DMS79 (cell line): ENCODE data around the gene ARMCX1.
"Not testable (repeated sequence)": the region's sequence is repeated elsewhere in the genome, so short reads cannot be mapped to it uniquely, and the experiment has no call there.

Experiments used
- DNase-seq: peaks from one replicate; lab custom pipeline; 2025; lab: John Stamatoyannopoulos, UW

ARMCX1 gene

DNA sequence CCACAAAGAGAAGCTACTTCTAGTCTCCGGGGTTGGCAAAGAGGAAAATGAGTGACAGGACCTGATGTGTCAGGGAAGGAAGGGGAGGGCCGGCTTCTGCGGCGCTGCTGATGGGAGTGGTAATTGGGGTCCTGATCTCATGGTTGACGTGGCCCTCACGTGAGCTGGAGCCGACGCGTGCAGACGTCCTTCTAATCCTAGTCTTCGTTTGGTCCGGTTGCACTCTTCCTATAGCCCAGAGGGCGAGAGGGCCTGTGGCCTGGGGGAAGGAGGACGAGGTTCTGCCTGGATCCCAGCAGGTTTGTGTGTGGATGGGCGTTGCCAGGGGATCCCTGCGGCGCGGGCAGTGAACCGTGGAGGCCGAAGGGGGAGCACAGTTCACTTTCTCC, at the start of gene ARMCX1:
ARMCX1 (plus strand) TSS at position 186 of the 389 bp plus-strand sequence. CDS start 2,384 bp downstream, outside the sequence.
- peak; percentile 59 for DNase-seq

DNA sequence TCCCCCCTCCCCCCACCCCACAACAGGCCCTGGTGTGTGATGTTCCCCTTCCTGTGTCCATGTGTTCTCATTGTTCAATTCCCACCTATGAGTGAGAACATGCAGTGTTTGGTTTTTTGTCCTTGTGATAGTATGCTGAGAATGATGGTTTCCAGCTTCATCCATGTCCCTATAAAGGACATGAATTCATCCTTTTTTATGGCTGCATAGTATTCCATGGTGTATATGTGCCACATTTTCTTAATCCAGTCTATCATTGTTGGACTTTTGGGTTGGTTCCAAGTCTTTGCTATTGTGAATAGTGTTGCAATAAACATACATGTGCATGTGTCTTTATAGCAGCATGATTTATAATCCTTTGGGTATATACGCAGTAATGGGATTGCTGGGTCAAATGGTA, 47.4 kb upstream of the ARMCX1 start:
- not testable (repeated sequence) for DNase-seq

DNA sequence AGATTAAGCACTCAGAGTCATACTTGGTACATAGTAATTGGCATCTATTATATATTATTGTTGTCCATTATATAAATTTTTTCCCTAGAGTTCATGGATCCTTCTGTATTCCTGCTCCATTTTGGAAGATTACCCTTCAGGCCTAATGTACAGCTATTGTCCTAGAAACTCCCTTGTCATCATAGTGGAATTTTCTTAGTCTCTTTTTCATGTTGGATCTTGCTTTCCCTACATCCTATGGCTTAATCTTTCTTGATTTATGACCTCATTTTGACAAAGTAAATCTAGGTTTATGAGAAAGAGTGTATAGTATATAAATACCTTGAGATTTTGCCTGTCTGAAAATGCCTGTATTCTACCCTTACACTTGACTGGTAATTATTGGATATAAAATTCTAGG, 43.0 kb upstream of the ARMCX1 start:
- no peak for DNase-seq

DNA sequence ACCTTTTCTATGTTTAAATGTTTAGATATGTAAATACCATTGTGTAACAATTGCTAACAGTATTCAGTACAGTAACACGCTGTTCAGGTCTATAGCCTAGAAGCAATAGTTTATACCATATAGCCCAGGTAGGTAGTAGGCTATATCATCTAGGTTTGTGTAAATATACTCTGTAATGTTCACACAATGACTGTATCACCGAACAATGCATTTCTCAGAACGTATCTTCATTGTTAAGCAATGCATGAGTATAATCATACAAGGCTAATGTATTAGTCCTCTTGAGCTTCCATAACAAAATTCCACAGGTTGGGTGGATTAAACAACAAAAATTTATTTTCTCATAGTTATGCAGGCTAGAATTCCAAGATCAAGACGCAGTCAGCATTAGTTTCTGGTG, 42.4 kb upstream of the ARMCX1 start:
- DNase-seq: no peak

DNA sequence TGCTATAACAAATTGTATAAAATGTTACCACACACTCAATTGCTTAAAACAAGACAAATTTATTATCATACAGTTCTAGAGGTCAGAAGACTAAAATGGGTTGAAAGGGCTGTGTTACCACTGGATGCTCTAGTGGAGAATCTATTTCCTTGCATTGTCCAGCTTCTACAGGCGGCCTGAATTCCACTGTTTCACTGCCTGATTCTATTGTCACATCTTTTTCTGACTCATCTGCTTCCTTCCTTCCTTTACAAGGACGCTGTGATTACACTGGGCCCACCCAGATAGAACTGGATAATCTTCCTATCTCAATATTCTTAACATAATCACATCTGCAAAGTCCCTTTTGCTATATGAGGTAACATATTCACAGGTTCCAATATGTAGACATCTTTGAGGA, 19.4 kb upstream of the ARMCX1 start:
- DNase-seq: no peak

DNA sequence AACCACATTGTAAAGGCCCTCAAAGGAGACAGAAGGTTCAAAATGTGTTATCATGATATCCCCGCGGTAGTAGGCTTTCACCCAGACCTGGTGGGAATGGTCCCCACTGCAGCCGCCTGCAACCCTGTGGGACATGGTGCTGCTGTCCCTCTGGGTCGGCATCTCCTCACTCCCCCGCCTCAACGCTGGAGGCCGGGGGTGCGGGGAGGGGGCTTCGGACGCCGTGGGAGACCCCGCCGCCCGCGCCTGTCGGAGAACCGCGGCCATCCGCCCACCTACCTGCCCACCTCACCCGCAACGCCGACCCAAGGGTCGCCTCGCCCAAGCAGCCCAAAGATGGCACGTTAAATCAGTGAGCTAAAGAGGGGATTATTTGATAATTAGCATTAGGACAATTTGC, 11.2 kb upstream of the ARMCX1 start:
- DNase-seq: no peak

DNA sequence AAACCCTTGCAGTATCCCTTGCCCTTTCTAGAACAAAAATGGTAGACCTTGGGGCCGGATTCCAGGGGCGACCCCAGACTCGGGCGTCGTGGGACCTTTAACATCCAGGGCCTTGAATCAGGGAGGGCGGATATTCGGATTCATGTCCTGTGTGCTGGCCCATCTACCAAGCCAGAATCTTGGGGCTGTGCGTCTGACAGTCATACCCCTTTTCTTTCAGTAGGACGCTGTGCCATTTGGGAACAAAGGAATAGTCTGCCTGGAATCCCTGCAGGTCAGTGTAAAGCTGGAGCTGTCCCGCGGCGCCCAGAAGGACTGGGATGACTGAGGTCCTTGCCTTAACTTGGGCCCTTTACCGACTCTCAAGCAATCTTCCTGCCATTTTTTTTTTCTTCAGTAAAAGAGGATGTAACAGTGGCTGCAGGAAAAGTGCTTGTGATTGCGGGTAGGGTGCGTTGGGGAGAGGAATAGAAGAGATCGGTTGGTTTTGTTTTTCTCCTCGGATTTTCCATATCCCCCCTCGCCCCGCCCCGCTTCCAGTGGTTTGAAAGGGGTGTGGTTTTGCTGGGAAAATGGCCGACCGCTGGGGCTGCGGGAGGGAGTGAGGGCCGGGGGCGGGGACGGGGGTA, 518 bp downstream of the ARMCX1 start:
- DNase-seq: no peak

DNA sequence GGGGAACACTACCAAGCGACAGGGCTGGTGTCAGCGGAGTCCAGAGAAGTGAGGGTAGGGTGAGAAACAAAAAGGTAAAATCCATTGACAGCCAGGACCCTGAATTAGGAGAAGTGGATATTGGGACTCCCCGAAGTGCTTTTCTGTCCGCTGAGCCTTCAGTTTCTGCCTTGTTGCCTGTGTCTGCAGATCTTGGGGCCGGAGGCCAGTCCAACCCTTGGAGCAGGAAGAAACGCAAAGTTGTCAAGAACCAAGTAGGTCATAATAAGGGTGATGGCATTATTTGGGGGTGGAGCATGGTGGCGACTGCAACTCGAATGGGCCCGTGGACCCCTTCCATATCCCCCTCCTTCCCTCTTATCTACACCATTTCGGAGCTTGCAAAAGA, 1.0 kb downstream of the ARMCX1 start:
- DNase-seq: no peak

DNA sequence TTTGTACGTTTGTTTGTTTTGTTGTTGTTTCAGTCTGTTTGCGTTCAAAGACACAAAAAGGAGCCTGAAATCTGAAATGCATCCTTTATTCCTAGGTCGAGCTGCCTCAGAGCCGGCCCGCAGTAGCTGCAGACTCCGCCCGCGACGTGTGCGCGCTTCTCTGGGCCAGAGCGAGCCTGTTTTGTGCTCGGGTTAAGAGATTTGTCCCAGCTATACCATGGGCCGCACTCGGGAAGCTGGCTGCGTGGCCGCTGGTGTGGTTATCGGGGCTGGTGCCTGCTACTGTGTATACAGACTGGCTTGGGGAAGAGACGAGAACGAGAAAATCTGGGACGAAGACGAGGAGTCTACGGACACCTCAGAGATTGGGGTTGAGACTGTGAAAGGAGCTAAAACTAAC, 2.4 kb downstream of the ARMCX1 start:
- DNase-seq: no peak

DNA sequence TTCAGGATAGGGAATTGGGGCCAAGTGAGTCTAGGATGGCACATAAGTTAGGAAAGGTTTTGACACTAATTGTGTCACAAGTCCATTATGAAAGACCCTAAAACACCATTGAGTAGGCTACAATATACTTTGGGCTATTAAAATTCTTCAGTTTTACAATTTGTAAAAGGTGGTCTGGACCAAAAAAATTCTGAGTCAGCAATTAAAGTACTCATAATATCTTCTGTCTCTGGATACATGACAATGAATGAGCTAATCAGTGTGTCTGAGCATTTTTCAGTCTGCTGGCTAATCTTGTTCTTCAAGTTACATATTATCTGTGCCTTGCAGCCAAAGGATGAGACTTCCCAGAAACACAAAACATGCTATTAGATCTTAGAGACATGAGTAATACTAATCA, 14.3 kb downstream of the ARMCX1 start:
- no peak for DNase-seq

DNA sequence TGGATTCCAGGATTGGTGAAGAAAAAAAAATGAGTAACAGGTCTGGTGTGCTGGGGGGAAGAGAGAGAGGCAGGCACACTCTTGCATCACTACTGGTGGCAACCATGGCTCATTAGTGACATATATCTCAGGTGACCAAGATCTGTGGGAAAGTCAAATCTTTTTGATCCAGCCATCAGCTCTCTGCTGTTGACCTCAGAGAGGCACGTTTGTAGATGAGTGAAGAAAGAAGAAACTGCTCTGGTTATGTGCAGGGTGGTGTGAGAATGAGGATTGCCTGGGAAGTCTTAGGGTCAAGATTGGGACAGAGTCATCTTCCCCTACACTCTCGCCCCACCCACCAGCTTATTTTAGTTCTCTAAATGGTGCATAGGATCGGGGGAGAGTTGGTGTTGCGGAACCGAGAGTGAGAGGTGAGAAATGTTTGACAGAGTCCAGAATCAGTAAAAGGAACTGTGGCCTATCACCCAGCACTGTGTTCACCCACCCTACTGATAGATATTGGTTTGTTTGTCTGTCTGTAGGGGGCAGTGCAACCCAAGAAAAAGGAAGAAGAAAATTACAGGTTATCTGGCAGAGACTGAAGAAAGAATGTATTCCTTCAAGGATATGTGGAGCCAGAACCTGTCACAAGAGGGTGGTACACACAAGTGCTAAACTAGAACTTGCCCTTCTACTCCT, 45.5 kb downstream of the ARMCX1 start:
- DNase-seq: peak; percentile 16

DNA sequence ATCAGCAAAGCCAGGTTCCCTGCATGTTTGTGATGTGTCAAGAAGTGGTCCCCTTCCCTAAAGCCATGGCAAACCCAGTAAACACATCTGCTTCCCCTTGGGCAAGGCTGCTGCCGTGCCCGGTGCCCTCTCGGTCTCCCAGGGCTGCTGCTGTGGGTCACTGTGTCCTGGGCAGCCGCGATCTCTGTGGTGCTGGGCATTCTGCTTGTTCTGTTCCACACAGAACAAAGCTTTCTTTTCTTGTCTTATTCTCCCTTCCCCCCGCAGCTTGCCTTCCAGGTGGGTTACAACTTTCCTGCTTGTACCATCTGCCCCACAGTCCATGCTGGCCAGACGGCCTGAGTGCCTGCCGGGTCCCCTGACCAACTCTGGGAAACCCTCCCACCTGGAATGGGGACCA, 49.2 kb downstream of the ARMCX1 start:
- DNase-seq: not testable (repeated sequence)

DNA sequence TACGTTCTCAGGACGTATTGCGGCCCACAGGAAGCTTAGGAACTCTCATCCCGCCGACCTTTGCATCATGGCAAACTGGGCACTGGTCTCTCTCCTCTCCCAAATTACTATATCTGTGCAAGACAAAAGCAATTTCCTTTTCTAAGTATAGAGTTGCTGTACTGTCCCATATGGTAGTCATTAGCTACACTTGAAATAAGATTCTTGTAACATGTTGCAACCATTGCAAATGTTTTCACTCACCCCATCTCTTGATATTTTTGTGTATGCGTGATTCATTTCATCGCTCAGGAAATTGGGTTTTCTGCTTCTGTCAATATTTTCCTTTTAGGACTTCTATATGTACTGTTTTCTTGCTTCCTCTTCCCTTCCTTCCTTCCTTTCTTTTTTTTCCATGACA, 51.7 kb downstream of the ARMCX1 start:
- DNase-seq: no peak
